Activated CD4-positive, alpha-beta T cell treated with anti-CD3 and anti-CD28 coated beads, Interleukin-2, amount 50 U/mL, for 4 hours (primary cell): Measurements from ENCODE around the gene SF3B5.
"Not testable (repeated sequence)": the region's sequence is repeated elsewhere in the genome, so short reads cannot be mapped to it uniquely, and the experiment has no call there.

Experiments
- DNase-seq, 2 experiments: peaks; one replicate each; pipeline ENCODE4 v3.0.0-alpha.2; 2020

Gene SF3B5

GRCh38 chr6:144062786-144063185, 32.6 kb downstream of the SF3B5 start:
- no peak for DNase-seq

- no peak for DNase-seq
These were observed 36.2 kb downstream of the SF3B5 start for GRCh38 chr6:144059139-144059538.

GRCh38 chr6:144055121-144055931, 40.0 kb downstream of the SF3B5 start:
- DNase-seq: peak; percentile 30 to 32

GRCh38 chr6:144053601-144054000, 41.8 kb downstream of the SF3B5 start:
- no peak for DNase-seq

GRCh38 chr6:144052488-144052887, 42.9 kb downstream of the SF3B5 start:
- DNase-seq: no peak

- no peak for DNase-seq
These were observed 46.0 kb downstream of the SF3B5 start for GRCh38 chr6:144049386-144049785.

- DNase-seq: no peak
These were observed 47.7 kb downstream of the SF3B5 start for GRCh38 chr6:144047688-144048087.

GRCh38 chr6:144046672-144047071, 48.7 kb downstream of the SF3B5 start:
- not testable (repeated sequence) for DNase-seq

- DNase-seq: not testable (repeated sequence)
These were observed 50.4 kb downstream of the SF3B5 start for GRCh38 chr6:144044989-144045388.
